Glutamatergic neuron (in vitro differentiated cells): ENCODE data around the gene PYGO1. TPM values are rescaled to one million over a fixed set of nuclear protein-coding genes. Genes with fewer than 3 reads are reported as not detected.
"Not testable (repeated sequence)": the region's sequence is repeated elsewhere in the genome, so short reads cannot be mapped to it uniquely, and the experiment has no call there.

Source experiments
- DNase-seq: peaks from one replicate; pipeline ENCODE4 v3.0.0; 2022
- H3K27ac Mint-ChIP-seq: one replicate; pipeline ENCODE4 v1.8.0; 2020; ENCODE audit warnings: mild to moderate bottlenecking, mixed read lengths, inconsistent platforms; ENCODE audit not compliant: unreplicated experiment
- H3K27me3 Mint-ChIP-seq: one replicate; pipeline ENCODE4 v1.8.0; 2020; ENCODE audit warnings: mild to moderate bottlenecking, moderate library complexity, mixed read lengths, inconsistent platforms; ENCODE audit not compliant: unreplicated experiment
- H3K36me3 Mint-ChIP-seq: one replicate; pipeline ENCODE4 v1.8.0; 2020; ENCODE audit warnings: mild to moderate bottlenecking, mixed read lengths, inconsistent platforms; ENCODE audit not compliant: unreplicated experiment
- H3K4me1 Mint-ChIP-seq: one replicate; pipeline ENCODE4 v1.8.0; 2020; ENCODE audit warnings: mild to moderate bottlenecking, low read depth, mixed read lengths, inconsistent platforms; ENCODE audit not compliant: unreplicated experiment
- H3K4me3 Mint-ChIP-seq: one replicate; pipeline ENCODE4 v1.8.0; 2020; ENCODE audit warnings: mild to moderate bottlenecking, mixed read lengths, inconsistent platforms; ENCODE audit not compliant: unreplicated experiment
- H3K9me3 Mint-ChIP-seq: one replicate; pipeline ENCODE4 v1.8.0; 2020; ENCODE audit warnings: mild to moderate bottlenecking, moderate library complexity, mixed read lengths, inconsistent platforms; ENCODE audit not compliant: unreplicated experiment
- total RNA-seq: library from RNA; stranded (reverse); fragmentation: NEBNext Ultra II Directional; extraction: Animal tissue kit (Norgen Biotek cat#: 25700); gene quantifications from one replicate; pipeline ENCODE4 v1.2.1, GENCODE V29; 2021; ENCODE audit not compliant: unreplicated experiment
- TF ChIP-seq, protein P1 (sequence below): fragments of 200-600 bp; sonication (generic); IDR thresholded peaks from one replicate; pipeline ENCODE4 v1.5.0; 2021; ENCODE audit not compliant: partially characterized antibody, unreplicated experiment

Gene PYGO1
- total RNA-seq, 1 donor from 2014 or later: 7.8 TPM

DNA sequence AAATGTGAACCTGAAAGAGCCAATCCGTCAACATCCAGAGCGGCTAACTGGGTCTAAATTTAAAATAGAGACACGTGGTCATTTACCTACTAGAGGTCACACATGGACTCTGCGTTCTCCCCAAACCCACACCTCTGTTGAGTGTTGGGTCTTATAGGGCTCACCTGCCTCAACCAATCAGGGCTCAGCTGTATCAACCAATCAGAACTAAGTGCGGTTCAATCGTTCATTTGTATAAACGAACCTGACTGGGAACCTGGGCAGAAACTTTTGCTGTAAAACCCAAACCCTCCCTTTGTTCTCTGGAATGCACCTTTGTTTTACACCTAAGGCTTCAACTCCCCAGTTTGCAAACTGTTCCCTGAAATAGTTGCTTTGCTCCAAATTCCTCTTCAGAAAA lies 89.0 kb downstream of the PYGO1 start:
- Mint-ChIP-seq H3K4me1 (peaks cover 1% of the 10 kb centered on the region), H3K27ac (no peak overlapping the region), H3K36me3 (no peaks in the 10 kb centered on the region), H3K4me3 (peak overlapping the region; percentile 11), H3K27me3 (peaks cover 1% of the 10 kb centered on the region), H3K9me3 (no peaks in the 10 kb centered on the region)
- TF ChIP-seq, protein P1, sequence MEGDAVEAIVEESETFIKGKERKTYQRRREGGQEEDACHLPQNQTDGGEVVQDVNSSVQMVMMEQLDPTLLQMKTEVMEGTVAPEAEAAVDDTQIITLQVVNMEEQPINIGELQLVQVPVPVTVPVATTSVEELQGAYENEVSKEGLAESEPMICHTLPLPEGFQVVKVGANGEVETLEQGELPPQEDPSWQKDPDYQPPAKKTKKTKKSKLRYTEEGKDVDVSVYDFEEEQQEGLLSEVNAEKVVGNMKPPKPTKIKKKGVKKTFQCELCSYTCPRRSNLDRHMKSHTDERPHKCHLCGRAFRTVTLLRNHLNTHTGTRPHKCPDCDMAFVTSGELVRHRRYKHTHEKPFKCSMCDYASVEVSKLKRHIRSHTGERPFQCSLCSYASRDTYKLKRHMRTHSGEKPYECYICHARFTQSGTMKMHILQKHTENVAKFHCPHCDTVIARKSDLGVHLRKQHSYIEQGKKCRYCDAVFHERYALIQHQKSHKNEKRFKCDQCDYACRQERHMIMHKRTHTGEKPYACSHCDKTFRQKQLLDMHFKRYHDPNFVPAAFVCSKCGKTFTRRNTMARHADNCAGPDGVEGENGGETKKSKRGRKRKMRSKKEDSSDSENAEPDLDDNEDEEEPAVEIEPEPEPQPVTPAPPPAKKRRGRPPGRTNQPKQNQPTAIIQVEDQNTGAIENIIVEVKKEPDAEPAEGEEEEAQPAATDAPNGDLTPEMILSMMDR: no peak
- DNase-seq: no peak

DNA sequence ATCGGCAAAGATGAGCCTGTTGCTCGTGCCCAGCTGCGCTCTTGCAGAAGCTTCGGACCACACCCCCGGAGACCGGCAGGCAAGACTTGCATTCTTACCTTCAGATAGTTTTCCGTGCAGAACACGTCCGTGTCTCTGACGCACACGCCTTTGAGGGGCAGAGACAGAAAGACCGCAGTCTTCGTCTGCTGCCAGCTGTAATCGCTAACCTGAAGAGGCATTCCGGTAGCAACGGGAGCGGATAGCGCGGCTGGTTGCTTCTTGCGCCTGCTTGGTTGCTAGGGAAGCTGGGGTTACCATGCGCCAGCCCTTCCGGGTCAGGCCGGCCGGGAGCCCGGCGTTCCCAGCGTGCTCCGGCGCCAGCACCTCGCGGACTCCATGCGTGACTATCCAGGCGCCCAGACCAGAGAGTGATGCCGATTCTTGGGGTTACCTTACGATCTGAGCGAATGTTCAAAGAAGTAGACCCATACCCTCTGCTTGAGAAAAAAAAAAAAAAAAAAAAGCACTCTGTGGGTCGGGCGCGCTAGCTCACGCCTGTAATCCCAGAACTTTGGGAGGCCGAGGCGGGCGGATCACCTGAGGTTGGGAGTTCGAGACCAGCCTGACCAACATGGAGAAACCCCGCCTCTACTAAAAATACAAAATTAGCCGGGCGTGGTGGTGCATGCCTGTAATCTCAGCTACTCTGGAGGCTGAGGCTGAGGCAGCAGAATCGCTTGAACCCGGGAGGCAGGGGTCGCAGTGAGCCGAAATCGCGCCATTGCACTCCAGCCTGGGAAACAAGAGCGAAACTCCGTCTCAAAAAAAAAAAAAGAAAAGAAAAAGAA lies 89.8 kb downstream of the PYGO1 start:
- not testable (repeated sequence) for H3K27me3 Mint-ChIP-seq, H3K27ac Mint-ChIP-seq, H3K9me3 Mint-ChIP-seq, H3K36me3 Mint-ChIP-seq, H3K4me1 Mint-ChIP-seq
- H3K4me3 Mint-ChIP-seq: peak overlapping the region; percentile 92
- DNase-seq: peak; percentile 82

DNA sequence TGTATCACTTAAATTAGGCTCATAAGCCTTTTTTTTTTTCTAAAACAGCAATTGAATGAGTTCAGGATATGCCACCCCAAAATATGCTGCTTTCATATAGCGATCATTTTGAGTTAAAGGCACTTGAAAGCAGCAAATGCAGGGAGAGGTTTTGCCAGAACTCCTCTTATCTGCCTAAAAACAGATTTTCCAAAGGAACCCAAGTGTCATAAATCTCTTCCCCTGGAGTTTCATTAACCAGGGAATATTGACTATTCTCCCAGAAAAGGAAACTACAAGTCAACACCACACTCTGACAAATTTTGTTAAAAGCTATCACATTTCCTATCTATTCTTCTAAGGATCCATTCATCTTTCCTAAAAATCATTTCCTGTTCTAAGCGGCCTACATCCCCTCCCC lies 91.4 kb downstream of the PYGO1 start:
- H3K27me3 Mint-ChIP-seq: peaks cover 2% of the 10 kb centered on the region
- no peak overlapping the region for H3K4me3 Mint-ChIP-seq
- H3K4me1 Mint-ChIP-seq: peaks cover 1% of the 10 kb centered on the region
- H3K27ac Mint-ChIP-seq: no peak overlapping the region
- TF ChIP-seq, protein P1: no peak
- no peaks in the 10 kb centered on the region for H3K36me3 Mint-ChIP-seq
- H3K9me3 Mint-ChIP-seq: no peaks in the 10 kb centered on the region
- no peak for DNase-seq

DNA sequence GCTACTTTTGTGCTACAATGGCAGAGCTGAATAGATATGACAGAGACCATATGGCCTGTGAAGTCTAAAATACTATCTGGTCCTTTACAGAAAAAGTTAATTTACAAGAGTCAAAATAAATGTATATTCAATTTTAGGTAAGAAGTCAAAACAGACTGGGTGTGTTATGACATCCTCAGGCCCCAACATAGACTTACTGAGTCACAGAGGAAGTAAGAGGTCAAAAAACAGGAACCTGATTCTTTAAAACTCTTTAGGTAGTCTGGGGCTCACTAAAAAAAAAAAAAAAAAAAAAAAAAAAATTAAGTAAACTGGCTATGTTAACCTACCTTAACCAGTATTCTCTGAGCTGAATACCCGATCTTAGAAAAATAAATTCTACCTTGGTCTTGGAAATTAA lies 93.2 kb downstream of the PYGO1 start:
- no peaks in the 10 kb centered on the region for H3K9me3 Mint-ChIP-seq
- H3K36me3 Mint-ChIP-seq: no peaks in the 10 kb centered on the region
- DNase-seq: no peak
- H3K4me3 Mint-ChIP-seq: no peak overlapping the region
- TF ChIP-seq, protein P1: no peak
- peaks cover 2% of the 10 kb centered on the region for H3K27me3 Mint-ChIP-seq
- H3K27ac Mint-ChIP-seq: no peak overlapping the region
- peaks cover 1% of the 10 kb centered on the region for H3K4me1 Mint-ChIP-seq

DNA sequence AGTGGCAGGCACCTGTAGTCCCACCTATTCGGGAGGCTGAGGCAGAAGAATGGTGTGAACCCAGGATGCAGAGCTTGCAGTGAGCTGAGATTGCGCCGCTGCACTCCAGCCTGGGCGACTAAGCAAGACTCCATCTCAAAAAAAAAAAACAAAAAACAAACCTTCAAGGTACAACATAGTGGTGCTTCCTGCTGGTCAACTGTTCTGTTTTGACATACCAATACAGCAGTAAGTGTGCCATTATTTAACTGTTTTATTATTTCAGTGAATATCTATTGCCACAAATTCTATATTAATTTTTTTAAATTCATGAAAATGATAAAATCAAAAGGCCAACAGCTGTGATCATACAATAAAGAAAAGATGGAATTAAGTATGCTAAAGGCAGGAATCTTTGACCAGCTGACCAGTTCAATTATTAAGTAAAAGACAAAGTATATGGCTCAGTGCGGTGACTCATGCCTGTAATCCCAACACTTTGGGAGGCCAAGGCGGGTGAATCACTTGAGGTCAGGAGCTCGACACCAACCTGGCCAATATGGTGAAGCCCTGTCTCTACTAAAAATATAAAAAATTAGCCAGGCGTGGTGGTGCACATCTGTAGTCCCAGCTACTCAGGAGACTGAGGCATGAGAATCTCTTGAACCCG lies 99.1 kb downstream of the PYGO1 start:
- not testable (repeated sequence) for H3K9me3 Mint-ChIP-seq, H3K27me3 Mint-ChIP-seq, H3K4me1 Mint-ChIP-seq, H3K36me3 Mint-ChIP-seq, DNase-seq, H3K4me3 Mint-ChIP-seq, H3K27ac Mint-ChIP-seq

Other genes starting within 250 kb of the PYGO1 start
- 30.8 TPM for gene CCPG1, start 180.0 kb downstream of the PYGO1 start, total RNA-seq
- 1.9 TPM for gene PIERCE2, start 179.8 kb downstream of the PYGO1 start, total RNA-seq
- 1.3 TPM for gene DNAAF4, start 80.1 kb downstream of the PYGO1 start, total RNA-seq
- 19.4 TPM for gene PRTG, start 154.8 kb upstream of the PYGO1 start, total RNA-seq